ENCODE measurements around the gene CDYL.

DNA sequence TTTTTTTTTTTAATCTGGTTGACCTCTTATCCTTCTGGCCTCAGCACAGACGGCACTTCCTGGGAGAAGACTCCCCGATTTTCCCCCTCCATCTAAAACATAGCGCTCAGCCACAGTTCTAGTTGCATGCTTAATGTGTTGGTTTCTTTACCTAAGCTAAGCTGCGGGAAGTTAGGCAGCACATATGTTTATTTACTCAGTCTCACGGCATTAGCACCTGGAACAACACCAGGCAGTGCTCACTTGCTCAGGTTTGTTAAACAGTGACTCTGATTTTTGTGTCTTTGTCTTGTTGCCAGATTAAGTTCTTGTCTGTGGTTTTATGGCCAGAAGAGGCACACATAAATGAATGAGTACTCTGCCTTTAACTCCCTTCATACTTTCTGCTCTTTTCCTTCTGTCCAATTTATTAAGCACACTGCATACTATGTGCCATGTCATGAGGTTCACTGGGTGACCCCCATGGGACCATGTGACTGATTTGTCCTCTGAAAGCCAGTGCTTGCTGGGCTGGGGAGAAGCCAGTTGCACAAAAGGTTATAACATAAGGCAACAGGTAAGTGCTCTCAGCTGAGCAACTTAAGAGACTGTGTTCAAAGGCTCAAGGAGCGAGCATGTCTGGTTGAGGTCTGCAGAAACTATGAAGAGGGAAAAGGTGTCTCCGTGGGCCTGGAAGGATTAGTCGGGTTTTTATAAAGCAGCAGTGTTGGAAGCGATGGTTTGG lies 134.0 kb downstream of the CDYL start:
- no peak for TF ChIP-seq EZH2phosphoT487 (conservative IDR thresholded peaks at IDR 0.05; ENCODE audit: low read length)
- TF ChIP-seq, protein P1, sequence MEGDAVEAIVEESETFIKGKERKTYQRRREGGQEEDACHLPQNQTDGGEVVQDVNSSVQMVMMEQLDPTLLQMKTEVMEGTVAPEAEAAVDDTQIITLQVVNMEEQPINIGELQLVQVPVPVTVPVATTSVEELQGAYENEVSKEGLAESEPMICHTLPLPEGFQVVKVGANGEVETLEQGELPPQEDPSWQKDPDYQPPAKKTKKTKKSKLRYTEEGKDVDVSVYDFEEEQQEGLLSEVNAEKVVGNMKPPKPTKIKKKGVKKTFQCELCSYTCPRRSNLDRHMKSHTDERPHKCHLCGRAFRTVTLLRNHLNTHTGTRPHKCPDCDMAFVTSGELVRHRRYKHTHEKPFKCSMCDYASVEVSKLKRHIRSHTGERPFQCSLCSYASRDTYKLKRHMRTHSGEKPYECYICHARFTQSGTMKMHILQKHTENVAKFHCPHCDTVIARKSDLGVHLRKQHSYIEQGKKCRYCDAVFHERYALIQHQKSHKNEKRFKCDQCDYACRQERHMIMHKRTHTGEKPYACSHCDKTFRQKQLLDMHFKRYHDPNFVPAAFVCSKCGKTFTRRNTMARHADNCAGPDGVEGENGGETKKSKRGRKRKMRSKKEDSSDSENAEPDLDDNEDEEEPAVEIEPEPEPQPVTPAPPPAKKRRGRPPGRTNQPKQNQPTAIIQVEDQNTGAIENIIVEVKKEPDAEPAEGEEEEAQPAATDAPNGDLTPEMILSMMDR (IDR thresholded peaks at IDR 0.05; ENCODE audit: insufficient read depth, low read length, poor library complexity, severe bottlenecking), result no peak

Measured in SU-DHL-6 (cell line).